ENCODE data around the gene MYO1F. TPM values are rescaled to one million over a fixed set of nuclear protein-coding genes. Genes with fewer than 3 reads are reported as not detected.

MYO1F gene
- total and polyA plus RNA-seq, 2 of the 13 experiments (the other 11 are each of a cell fraction or from before 2014, with no cell fraction given): 0.09 to 0.13 TPM

DNA sequence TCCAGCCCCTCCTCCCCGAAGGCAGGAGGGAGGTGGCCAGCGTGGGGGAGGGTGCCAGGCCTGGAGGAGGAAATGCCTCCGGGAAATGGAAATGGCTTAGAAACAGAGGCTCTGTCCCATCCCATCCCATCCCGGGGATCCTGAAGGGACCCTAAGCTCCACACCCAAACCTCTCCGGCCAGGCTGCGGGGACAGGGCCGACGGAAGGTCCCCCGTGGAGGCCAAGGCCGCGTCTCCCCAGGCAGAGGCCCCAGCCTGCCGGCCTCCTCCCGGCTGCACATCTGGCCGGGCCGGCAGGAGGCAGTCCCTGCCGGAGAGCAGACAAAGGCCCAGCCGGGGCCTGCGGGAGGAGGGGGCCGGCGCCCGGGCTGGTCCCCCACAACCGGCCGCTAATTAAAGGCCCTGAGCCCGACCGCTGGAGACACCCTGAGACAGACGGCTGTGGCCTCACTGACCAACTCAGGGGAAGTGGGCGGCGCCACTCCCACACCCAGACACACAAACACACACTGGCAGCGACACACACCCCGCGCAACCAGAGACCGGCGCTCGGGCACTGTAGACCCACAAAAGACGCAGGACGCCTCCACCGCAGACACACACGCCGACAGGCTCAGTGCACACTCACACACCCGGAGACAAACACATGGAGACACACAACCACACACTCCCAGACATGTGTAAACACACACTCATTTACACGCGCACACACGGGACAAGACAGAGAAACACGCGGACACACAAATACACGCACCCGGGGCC is 32.2 kb upstream of the MYO1F start (continued):
- TF ChIP-seq, protein P1, sequence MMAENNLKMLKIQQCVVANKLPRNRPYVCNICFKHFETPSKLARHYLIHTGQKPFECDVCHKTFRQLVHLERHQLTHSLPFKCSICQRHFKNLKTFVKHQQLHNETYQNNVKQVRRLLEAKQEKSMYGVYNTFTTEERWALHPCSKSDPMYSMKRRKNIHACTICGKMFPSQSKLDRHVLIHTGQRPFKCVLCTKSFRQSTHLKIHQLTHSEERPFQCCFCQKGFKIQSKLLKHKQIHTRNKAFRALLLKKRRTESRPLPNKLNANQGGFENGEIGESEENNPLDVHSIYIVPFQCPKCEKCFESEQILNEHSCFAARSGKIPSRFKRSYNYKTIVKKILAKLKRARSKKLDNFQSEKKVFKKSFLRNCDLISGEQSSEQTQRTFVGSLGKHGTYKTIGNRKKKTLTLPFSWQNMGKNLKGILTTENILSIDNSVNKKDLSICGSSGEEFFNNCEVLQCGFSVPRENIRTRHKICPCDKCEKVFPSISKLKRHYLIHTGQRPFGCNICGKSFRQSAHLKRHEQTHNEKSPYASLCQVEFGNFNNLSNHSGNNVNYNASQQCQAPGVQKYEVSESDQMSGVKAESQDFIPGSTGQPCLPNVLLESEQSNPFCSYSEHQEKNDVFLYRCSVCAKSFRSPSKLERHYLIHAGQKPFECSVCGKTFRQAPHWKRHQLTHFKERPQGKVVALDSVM (CRISPR knock-in tag; IDR thresholded peaks at IDR 0.05): peak; percentile 93
- TF ChIP-seq ZNF644 (CRISPR knock-in tag; IDR thresholded peaks at IDR 0.05; ENCODE audit: low read depth): no peak
- TF ChIP-seq ZSCAN31 (CRISPR knock-in tag; IDR thresholded peaks at IDR 0.05; ENCODE audit: low read depth): no peak
- TF ChIP-seq ZSCAN9 (CRISPR knock-in tag; IDR thresholded peaks at IDR 0.05; ENCODE audit: borderline replicate concordance): no peak
- TF ChIP-seq, protein P2, sequence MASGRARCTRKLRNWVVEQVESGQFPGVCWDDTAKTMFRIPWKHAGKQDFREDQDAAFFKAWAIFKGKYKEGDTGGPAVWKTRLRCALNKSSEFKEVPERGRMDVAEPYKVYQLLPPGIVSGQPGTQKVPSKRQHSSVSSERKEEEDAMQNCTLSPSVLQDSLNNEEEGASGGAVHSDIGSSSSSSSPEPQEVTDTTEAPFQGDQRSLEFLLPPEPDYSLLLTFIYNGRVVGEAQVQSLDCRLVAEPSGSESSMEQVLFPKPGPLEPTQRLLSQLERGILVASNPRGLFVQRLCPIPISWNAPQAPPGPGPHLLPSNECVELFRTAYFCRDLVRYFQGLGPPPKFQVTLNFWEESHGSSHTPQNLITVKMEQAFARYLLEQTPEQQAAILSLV (CRISPR knock-in tag; IDR thresholded peaks at IDR 0.05; ENCODE audit: borderline replicate concordance): peak; percentile 72; the same call in 1 of the 2 replicates
- TF ChIP-seq KAT2B (IDR thresholded peaks at IDR 0.05; ENCODE audit: borderline replicate concordance, low read depth, low read length): no peak
- TF ChIP-seq, protein P3, sequence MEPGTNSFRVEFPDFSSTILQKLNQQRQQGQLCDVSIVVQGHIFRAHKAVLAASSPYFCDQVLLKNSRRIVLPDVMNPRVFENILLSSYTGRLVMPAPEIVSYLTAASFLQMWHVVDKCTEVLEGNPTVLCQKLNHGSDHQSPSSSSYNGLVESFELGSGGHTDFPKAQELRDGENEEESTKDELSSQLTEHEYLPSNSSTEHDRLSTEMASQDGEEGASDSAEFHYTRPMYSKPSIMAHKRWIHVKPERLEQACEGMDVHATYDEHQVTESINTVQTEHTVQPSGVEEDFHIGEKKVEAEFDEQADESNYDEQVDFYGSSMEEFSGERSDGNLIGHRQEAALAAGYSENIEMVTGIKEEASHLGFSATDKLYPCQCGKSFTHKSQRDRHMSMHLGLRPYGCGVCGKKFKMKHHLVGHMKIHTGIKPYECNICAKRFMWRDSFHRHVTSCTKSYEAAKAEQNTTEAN (CRISPR knock-in tag; conservative IDR thresholded peaks at IDR 0.05): peak; percentile 66; the same call in 1 of the 2 replicates
- TF ChIP-seq, protein P4, sequence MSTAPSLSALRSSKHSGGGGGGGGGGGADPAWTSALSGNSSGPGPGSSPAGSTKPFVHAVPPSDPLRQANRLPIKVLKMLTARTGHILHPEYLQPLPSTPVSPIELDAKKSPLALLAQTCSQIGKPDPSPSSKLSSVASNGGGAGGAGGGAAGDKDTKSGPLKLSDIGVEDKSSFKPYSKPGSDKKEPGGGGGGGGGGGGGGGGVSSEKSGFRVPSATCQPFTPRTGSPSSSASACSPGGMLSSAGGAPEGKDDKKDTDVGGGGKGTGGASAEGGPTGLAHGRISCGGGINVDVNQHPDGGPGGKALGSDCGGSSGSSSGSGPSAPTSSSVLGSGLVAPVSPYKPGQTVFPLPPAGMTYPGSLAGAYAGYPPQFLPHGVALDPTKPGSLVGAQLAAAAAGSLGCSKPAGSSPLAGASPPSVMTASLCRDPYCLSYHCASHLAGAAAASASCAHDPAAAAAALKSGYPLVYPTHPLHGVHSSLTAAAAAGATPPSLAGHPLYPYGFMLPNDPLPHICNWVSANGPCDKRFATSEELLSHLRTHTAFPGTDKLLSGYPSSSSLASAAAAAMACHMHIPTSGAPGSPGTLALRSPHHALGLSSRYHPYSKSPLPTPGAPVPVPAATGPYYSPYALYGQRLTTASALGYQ (CRISPR knock-in tag; IDR thresholded peaks at IDR 0.05): no peak
- 0 out of 2 replicates have a peak, but pooled peaks have one; percentile 18 for TF ChIP-seq ZMYM2 (CRISPR knock-in tag; IDR thresholded peaks at IDR 0.05)
- no peak for TF ChIP-seq ZNF547 (CRISPR knock-in tag; IDR thresholded peaks at IDR 0.05)
- TF ChIP-seq, protein P5, sequence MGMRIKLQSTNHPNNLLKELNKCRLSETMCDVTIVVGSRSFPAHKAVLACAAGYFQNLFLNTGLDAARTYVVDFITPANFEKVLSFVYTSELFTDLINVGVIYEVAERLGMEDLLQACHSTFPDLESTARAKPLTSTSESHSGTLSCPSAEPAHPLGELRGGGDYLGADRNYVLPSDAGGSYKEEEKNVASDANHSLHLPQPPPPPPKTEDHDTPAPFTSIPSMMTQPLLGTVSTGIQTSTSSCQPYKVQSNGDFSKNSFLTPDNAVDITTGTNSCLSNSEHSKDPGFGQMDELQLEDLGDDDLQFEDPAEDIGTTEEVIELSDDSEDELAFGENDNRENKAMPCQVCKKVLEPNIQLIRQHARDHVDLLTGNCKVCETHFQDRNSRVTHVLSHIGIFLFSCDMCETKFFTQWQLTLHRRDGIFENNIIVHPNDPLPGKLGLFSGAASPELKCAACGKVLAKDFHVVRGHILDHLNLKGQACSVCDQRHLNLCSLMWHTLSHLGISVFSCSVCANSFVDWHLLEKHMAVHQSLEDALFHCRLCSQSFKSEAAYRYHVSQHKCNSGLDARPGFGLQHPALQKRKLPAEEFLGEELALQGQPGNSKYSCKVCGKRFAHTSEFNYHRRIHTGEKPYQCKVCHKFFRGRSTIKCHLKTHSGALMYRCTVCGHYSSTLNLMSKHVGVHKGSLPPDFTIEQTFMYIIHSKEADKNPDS (CRISPR knock-in tag; IDR thresholded peaks at IDR 0.05): peak; percentile 69; the same call in 1 of the 2 replicates
- TF ChIP-seq SOX6 (IDR thresholded peaks at IDR 0.05): no peak
- peak; percentile 37; the same call in 1 of the 2 replicates for TF ChIP-seq SOX6 (CRISPR knock-in tag; IDR thresholded peaks at IDR 0.05)
- TF ChIP-seq, protein P6, sequence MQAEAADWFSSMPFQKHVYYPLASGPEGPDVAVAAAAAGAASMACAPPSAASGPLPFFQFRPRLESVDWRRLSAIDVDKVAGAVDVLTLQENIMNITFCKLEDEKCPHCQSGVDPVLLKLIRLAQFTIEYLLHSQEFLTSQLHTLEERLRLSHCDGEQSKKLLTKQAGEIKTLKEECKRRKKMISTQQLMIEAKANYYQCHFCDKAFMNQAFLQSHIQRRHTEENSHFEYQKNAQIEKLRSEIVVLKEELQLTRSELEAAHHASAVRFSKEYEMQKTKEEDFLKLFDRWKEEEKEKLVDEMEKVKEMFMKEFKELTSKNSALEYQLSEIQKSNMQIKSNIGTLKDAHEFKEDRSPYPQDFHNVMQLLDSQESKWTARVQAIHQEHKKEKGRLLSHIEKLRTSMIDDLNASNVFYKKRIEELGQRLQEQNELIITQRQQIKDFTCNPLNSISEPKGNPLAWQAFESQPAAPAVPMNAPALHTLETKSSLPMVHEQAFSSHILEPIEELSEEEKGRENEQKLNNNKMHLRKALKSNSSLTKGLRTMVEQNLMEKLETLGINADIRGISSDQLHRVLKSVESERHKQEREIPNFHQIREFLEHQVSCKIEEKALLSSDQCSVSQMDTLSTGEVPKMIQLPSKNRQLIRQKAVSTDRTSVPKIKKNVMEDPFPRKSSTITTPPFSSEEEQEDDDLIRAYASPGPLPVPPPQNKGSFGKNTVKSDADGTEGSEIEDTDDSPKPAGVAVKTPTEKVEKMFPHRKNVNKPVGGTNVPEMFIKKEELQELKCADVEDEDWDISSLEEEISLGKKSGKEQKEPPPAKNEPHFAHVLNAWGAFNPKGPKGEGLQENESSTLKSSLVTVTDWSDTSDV (CRISPR knock-in tag; IDR thresholded peaks at IDR 0.05): peak; percentile 61; the same call in 1 of the 2 replicates

Measured in HepG2 (cell line).